H1 (cell line): ENCODE measurements around the gene CENPB. TPM values are rescaled to one million over a fixed set of nuclear protein-coding genes. Genes with fewer than 3 reads are reported as not detected.

Experiments used
- CHD1 ChIP-seq: IDR thresholded peaks from 2 replicates; pipeline ENCODE4 v1.6.1; 2012; ENCODE audit warnings: low read depth, low read length, improper control_type of control experiment
- PHF8 ChIP-seq: fragments of 200-600 bp; sonication (generic); conservative IDR thresholded peaks from 2 replicates; pipeline ENCODE4 v1.7.1; 2012; ENCODE audit warnings: low read depth, mild to moderate bottlenecking, inconsistent platforms, low read length, moderate library complexity
- POLR2A ChIP-seq, 2 experiments: IDR thresholded peaks; 1 replicate in 1 of 2; 2 replicates in 1 of 2; pipeline ENCODE4 v1.6.1; 2011; ENCODE audit warnings: low read depth in 2 of 2, low read length in 2 of 2, mild to moderate bottlenecking in 2 of 2; ENCODE audit errors: control extremely low read depth in 1 of 2
- RBBP5 ChIP-seq: IDR thresholded peaks from 2 replicates; pipeline ENCODE4 v1.7.1; 2012; ENCODE audit warnings: low read depth, mild to moderate bottlenecking, inconsistent platforms, low read length, moderate library complexity, borderline replicate concordance
- RNF2 ChIP-seq: fragments of 200-900, 300-1000 bp; sonication (generic); IDR thresholded peaks from 2 replicates; pipeline ENCODE4 v1.7.1; 2016; ENCODE audit warnings: borderline replicate concordance, low read depth, mild to moderate bottlenecking, antibody characterized with exemption, low read length; ENCODE audit not compliant: poor library complexity, severe bottlenecking; ENCODE audit errors: missing control alignments
- SIX5 ChIP-seq: IDR thresholded peaks from 2 replicates; pipeline ENCODE4 v1.6.1; 2011; ENCODE audit warnings: mild to moderate bottlenecking, low read depth, low read length
- polyA plus RNA-seq, 7 experiments: library from polyadenylated mRNA; depleted of rRNA in 3 of 7; stranded (reverse) in 5 of 7; unstranded in 2 of 7; fragments of >200 nt in 5 of 7; fragments of 200-250 nt in 2 of 7; gene quantifications; 1 replicate in 5 of 7; 2 replicates in 1 of 7; 4 replicates in 1 of 7; pipeline versions ENCODE4 v1.2.1 to v1.2.3, GENCODE V29; 2011 to 2013; ENCODE audit warnings: missing spikeins in 2 of 7, mixed read lengths in 2 of 7
- total RNA-seq: library from RNA; stranded (reverse); fragmentation: NEBNext Ultra II Directional; extraction: Animal tissue kit (Norgen Biotek cat#: 25700); gene quantifications from 2 replicates; pipeline ENCODE4 v1.2.1, GENCODE V29; 2021

Gene CENPB
- total and polyA plus RNA-seq, 2 of the 8 experiments (the other 6 are each of a cell fraction or from before 2014, with no cell fraction given) = 17.7 to 51.6 TPM

DNA sequence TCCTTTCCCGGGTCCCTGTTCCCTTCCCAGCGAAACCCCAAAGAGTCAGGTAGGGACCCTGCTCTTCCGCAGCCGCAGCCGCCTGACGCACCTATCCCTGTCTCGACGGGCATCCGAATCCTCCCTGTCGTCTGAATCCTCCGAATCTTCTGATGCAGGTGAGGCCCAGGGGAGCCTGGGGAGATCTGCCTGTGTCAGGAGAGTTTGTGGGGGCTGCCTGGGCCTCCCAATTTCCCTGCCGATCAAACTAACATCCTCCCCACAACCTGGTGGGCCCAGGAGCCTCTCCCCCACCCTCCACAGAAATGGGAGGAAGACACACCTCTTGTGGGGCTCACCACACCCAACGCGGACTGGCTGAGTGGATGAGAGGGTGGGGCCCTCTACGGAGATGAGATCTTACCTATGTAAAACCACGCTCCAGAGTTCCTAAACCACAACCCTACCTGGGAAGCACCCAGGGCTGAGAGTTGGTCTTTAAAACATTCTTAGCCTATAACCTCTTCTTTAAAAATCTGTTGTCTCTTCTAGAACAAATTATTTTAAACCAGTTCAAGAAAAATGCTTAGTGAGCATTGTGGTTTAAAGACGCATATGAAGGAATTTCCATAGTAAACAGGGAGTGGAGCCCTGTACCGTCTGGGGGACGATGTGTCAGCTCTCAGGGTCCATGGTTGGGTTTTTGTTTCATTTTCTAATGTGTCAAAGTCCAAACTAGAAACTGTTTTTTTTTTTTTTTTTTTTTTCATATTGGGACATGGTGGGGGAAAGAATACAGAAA, 11.2 kb upstream of the CENPB start (continued):
- TF ChIP-seq RBBP5 (no peak), POLR2A (IDR thresholded peaks at IDR 0.05; ENCODE audit: control extremely low read depth in 1 of 2, low read depth in 2 of 2, low read length in 2 of 2) (no peak), CHD1 (no peak), PHF8 (no peak), SIX5 (no peak), RNF2 (no peak)
- TF ChIP-seq, all 59 proteins: peak for 0
